ENCODE measurements around the gene OXNAD1.

OXNAD1 gene

GRCh38 chr3:16277471-16277870 lies 12.5 kb downstream of the OXNAD1 start:
- DNase-seq (ENCODE audit: low read depth, low spot score), result no peak

GRCh38 chr3:16279010-16279801 lies 14.2 kb downstream of the OXNAD1 start:
- no peak for DNase-seq (ENCODE audit: low read depth, low spot score)

- peak; percentile 31 for DNase-seq (ENCODE audit: low read depth, low spot score)
Observed at GRCh38 chr3:16280671-16281070, 15.7 kb downstream of the OXNAD1 start.

- no peak for DNase-seq (ENCODE audit: low read depth, low spot score)
Observed at GRCh38 chr3:16284633-16285032, 19.6 kb downstream of the OXNAD1 start.

- DNase-seq (ENCODE audit: low read depth, low spot score), result no peak
Observed at GRCh38 chr3:16286161-16286560, 21.1 kb downstream of the OXNAD1 start.

GRCh38 chr3:16286751-16287543 lies 21.9 kb downstream of the OXNAD1 start:
- no peak for DNase-seq (ENCODE audit: low read depth, low spot score)

- no peak for DNase-seq (ENCODE audit: low read depth, low spot score)
Observed at GRCh38 chr3:16288664-16289063, 23.7 kb downstream of the OXNAD1 start.

GRCh38 chr3:16289144-16289889 lies 24.3 kb downstream of the OXNAD1 start:
- DNase-seq (ENCODE audit: low read depth, low spot score), result no peak

GRCh38 chr3:16290007-16290826 lies 25.2 kb downstream of the OXNAD1 start:
- DNase-seq (ENCODE audit: low read depth, low spot score), result peak; percentile 33

GRCh38 chr3:16290827-16291196 lies 25.8 kb downstream of the OXNAD1 start:
- DNase-seq (ENCODE audit: low read depth, low spot score), result no peak

GRCh38 chr3:16294844-16295243 lies 29.8 kb downstream of the OXNAD1 start:
- no peak for DNase-seq (ENCODE audit: low read depth, low spot score)

GRCh38 chr3:16295298-16295890 lies 30.4 kb downstream of the OXNAD1 start:
- no peak for DNase-seq (ENCODE audit: low read depth, low spot score)

- no peak for DNase-seq (ENCODE audit: low read depth, low spot score)
Observed at GRCh38 chr3:16297997-16298885, 33.2 kb downstream of the OXNAD1 start.

GRCh38 chr3:16298891-16299290 lies 33.9 kb downstream of the OXNAD1 start:
- DNase-seq (ENCODE audit: low read depth, low spot score), result no peak

GRCh38 chr3:16299746-16300145 lies 34.7 kb downstream of the OXNAD1 start:
- no peak for DNase-seq (ENCODE audit: low read depth, low spot score)

- no peak for DNase-seq (ENCODE audit: low read depth, low spot score)
Observed at GRCh38 chr3:16300307-16300706, 35.3 kb downstream of the OXNAD1 start.

- DNase-seq (ENCODE audit: low read depth, low spot score), result no peak
Observed at GRCh38 chr3:16300881-16301359, 35.9 kb downstream of the OXNAD1 start.

GRCh38 chr3:16301507-16301906 lies 36.5 kb downstream of the OXNAD1 start:
- no peak for DNase-seq (ENCODE audit: low read depth, low spot score)

GRCh38 chr3:16302082-16302631 lies 37.1 kb downstream of the OXNAD1 start:
- DNase-seq (ENCODE audit: low read depth, low spot score), result no peak
